H9 (cell line): ENCODE measurements around the gene LARP4B. TPM values are rescaled to one million over a fixed set of nuclear protein-coding genes. Genes with fewer than 3 reads are reported as not detected.

Experiments used
- DNase-seq: peaks from one replicate; pipeline ENCODE4 v3.0.0-alpha.2; 2017
- H2AFZ ChIP-seq: one replicate; pipeline ENCODE4 v1.6.1; 2013; ENCODE audit warnings: mild to moderate bottlenecking, low read length, control low read depth, moderate library complexity
- H2AK5ac ChIP-seq: 2 replicates; pipeline ENCODE4 v1.6.1; 2013; ENCODE audit warnings: low read length, control low read depth, mixed read lengths; ENCODE audit not compliant: insufficient read length
- H2BK120ac ChIP-seq: one replicate; pipeline ENCODE4 v1.6.1; 2013; ENCODE audit warnings: low read depth, mild to moderate bottlenecking, low read length, control low read depth, inconsistent platforms; ENCODE audit not compliant: poor library complexity, severe bottlenecking
- H2BK12ac ChIP-seq: 2 replicates; pipeline ENCODE4 v1.6.1; 2013; ENCODE audit warnings: low read length, control low read depth, mixed read lengths, low read depth; ENCODE audit not compliant: insufficient read length
- H2BK15ac ChIP-seq: 2 replicates; pipeline ENCODE4 v1.6.1; 2013; ENCODE audit warnings: low read depth, low read length, control low read depth
- H2BK20ac ChIP-seq: one replicate; pipeline ENCODE4 v1.6.1; 2013; ENCODE audit warnings: low read depth, mild to moderate bottlenecking, low read length, control low read depth, inconsistent platforms; ENCODE audit not compliant: poor library complexity, severe bottlenecking
- H2BK5ac ChIP-seq: 2 replicates; pipeline ENCODE4 v1.6.1; 2013; ENCODE audit warnings: low read length, control low read depth, mixed read lengths; ENCODE audit not compliant: insufficient read length
- H3K14ac ChIP-seq: 2 replicates; pipeline ENCODE4 v1.6.1; 2013; ENCODE audit warnings: low read length, control low read depth; ENCODE audit not compliant: insufficient read depth
- H3K18ac ChIP-seq: 2 replicates; pipeline ENCODE4 v1.6.1; 2013; ENCODE audit warnings: low read depth, mild to moderate bottlenecking, mixed read lengths, low read length, control low read depth; ENCODE audit not compliant: insufficient read length
- H3K23ac ChIP-seq: 2 replicates; pipeline ENCODE4 v1.6.1; 2013; ENCODE audit warnings: low read length, control low read depth, mixed read lengths, low read depth; ENCODE audit not compliant: insufficient read length
- H3K23me2 ChIP-seq: 2 replicates; pipeline ENCODE4 v1.6.1; 2013; ENCODE audit warnings: low read depth, mild to moderate bottlenecking, mixed read lengths, low read length, control low read depth; ENCODE audit not compliant: insufficient read length, poor library complexity, severe bottlenecking
- H3K27ac ChIP-seq: 2 replicates; pipeline ENCODE4 v1.5.1; 2013; ENCODE audit warnings: low read length, control low read depth, mixed read lengths, low read depth; ENCODE audit not compliant: insufficient read length
- H3K27me3 ChIP-seq: 2 replicates; pipeline ENCODE4 v1.6.1; 2013; ENCODE audit warnings: low read length, control low read depth, inconsistent platforms; ENCODE audit not compliant: insufficient read depth
- H3K4ac ChIP-seq: 2 replicates; pipeline ENCODE4 v1.6.1; 2013; ENCODE audit warnings: low read depth, mild to moderate bottlenecking, control low read depth, inconsistent platforms, low read length, moderate library complexity
- H3K4me1 ChIP-seq: 2 replicates; pipeline ENCODE4 v1.6.1; 2013; ENCODE audit warnings: low read length, control low read depth, inconsistent platforms; ENCODE audit not compliant: insufficient read depth
- H3K4me2 ChIP-seq: 2 replicates; pipeline ENCODE4 v1.6.1; 2013; ENCODE audit warnings: low read length, control low read depth, mixed read lengths; ENCODE audit not compliant: insufficient read length, insufficient read depth
- H3K56ac ChIP-seq: 2 replicates; pipeline ENCODE4 v1.6.1; 2013; ENCODE audit warnings: low read depth, mild to moderate bottlenecking, mixed read lengths, low read length, control low read depth; ENCODE audit not compliant: insufficient read length
- H3K79me1 ChIP-seq: 2 replicates; pipeline ENCODE4 v1.6.1; 2013; ENCODE audit warnings: low read depth, mild to moderate bottlenecking, moderate library complexity, low read length, control low read depth, inconsistent platforms; ENCODE audit not compliant: insufficient read depth, poor library complexity, severe bottlenecking
- H3K79me2 ChIP-seq: 2 replicates; pipeline ENCODE4 v1.6.1; 2013; ENCODE audit warnings: low read length, control low read depth, inconsistent platforms; ENCODE audit not compliant: insufficient read depth
- H3K9ac ChIP-seq: 2 replicates; pipeline ENCODE4 v1.6.1; 2013; ENCODE audit warnings: low read length, control low read depth, mixed read lengths; ENCODE audit not compliant: insufficient read length; ENCODE audit errors: extremely low read depth
- H3K9me3 ChIP-seq: one replicate; pipeline ENCODE4 v1.6.1; 2013; ENCODE audit warnings: low read depth, low read length, inconsistent platforms; ENCODE audit not compliant: control insufficient read depth
- H3T11ph ChIP-seq: one replicate; pipeline ENCODE4 v1.6.1; 2013; ENCODE audit warnings: mild to moderate bottlenecking, low read length, control low read depth, inconsistent platforms
- H4K20me1 ChIP-seq: one replicate; pipeline ENCODE4 v1.6.1; 2013; ENCODE audit not compliant: control insufficient read depth, insufficient read length, insufficient read depth
- H4K5ac ChIP-seq: 2 replicates; pipeline ENCODE4 v1.6.1; 2013; ENCODE audit warnings: low read depth, mild to moderate bottlenecking, mixed read lengths, low read length, control low read depth; ENCODE audit not compliant: insufficient read length
- H4K8ac ChIP-seq: replicated peaks from 2 replicates; pipeline ENCODE4 v1.6.1; 2013; ENCODE audit warnings: low read length, control low read depth, mixed read lengths, low read depth; ENCODE audit not compliant: insufficient read length
- H4K91ac ChIP-seq: 2 replicates; pipeline ENCODE4 v1.6.1; 2013; ENCODE audit warnings: low read depth, mild to moderate bottlenecking, moderate library complexity, mixed read lengths, low read length, control low read depth; ENCODE audit not compliant: insufficient read length
- H3K27ac Mint-ChIP-seq, 3 experiments: 2 replicates in 2 of 3; 3 replicates in 1 of 3; pipeline ENCODE4 v1.8.0; 2020 to 2021; ENCODE audit warnings: mixed read lengths in 3 of 3, mild to moderate bottlenecking in 1 of 3, moderate library complexity in 1 of 3
- H3K27me3 Mint-ChIP-seq: 2 replicates; pipeline ENCODE4 v1.8.0; 2021; ENCODE audit warnings: low read depth, mild to moderate bottlenecking, moderate library complexity, mixed read lengths
- H3K36me3 Mint-ChIP-seq, 3 experiments: 2 replicates in 2 of 3; 3 replicates in 1 of 3; pipeline ENCODE4 v1.8.0; 2020 to 2021; ENCODE audit warnings: low read depth in 3 of 3, mixed read lengths in 3 of 3; ENCODE audit not compliant: insufficient read depth in 1 of 3
- H3K4me1 Mint-ChIP-seq, 2 experiments: 2 replicates each; pipeline ENCODE4 v1.8.0; 2020; ENCODE audit warnings: mixed read lengths in 2 of 2
- H3K4me3 Mint-ChIP-seq, 2 experiments: 2 replicates in 1 of 2; 3 replicates in 1 of 2; pipeline ENCODE4 v1.8.0; 2020 to 2021; ENCODE audit warnings: mild to moderate bottlenecking in 2 of 2, mixed read lengths in 2 of 2, moderate library complexity in 1 of 2
- H3K9me3 Mint-ChIP-seq, 2 experiments: 2 replicates in 1 of 2; 3 replicates in 1 of 2; pipeline ENCODE4 v1.8.0; 2020; ENCODE audit warnings: mild to moderate bottlenecking in 2 of 2, mixed read lengths in 2 of 2, moderate library complexity in 1 of 2
- WGBS: extraction: QIAGEN DNeasy Blood & Tissue Kit; methylation state at CpG from one replicate; pipeline ENCODE4 v1.1.7; 2013; ENCODE audit warnings: missing lambda C conversion rate, low lambda C conversion rate, mixed read lengths; ENCODE audit not compliant: insufficient read length; ENCODE audit errors: extremely low coverage; 5-methylcytosine and 5-hydroxymethylcytosine counted together
- total RNA-seq: library from RNA; stranded (reverse); gene quantifications from 2 replicates; pipeline ENCODE4 v1.2.1, GENCODE V29; 2021
- TF ChIP-seq, protein P1 (sequence below): fragments of 200-600 bp; sonication (generic); conservative IDR thresholded peaks from 3 replicates; pipeline ENCODE4 v1.8.0; 2021; ENCODE audit warnings: antibody characterized with exemption, mild to moderate bottlenecking

LARP4B gene
- total RNA-seq, 1 experiment from 2014 or later: 88.9 TPM

- H3K4me2 ChIP-seq: no peak overlapping the region
- no peak overlapping the region for H4K91ac ChIP-seq
- H3K27me3 ChIP-seq: no peaks in the 10 kb centered on the region
- no peaks in the 10 kb centered on the region for H3K79me2 ChIP-seq
- H3K4me3 Mint-ChIP-seq: no peak overlapping the region
- no peak overlapping the region for H2BK120ac ChIP-seq
- no peaks in the 10 kb centered on the region for H3K23me2 ChIP-seq
- H3K27ac ChIP-seq: no peak overlapping the region
- TF ChIP-seq, protein P1, sequence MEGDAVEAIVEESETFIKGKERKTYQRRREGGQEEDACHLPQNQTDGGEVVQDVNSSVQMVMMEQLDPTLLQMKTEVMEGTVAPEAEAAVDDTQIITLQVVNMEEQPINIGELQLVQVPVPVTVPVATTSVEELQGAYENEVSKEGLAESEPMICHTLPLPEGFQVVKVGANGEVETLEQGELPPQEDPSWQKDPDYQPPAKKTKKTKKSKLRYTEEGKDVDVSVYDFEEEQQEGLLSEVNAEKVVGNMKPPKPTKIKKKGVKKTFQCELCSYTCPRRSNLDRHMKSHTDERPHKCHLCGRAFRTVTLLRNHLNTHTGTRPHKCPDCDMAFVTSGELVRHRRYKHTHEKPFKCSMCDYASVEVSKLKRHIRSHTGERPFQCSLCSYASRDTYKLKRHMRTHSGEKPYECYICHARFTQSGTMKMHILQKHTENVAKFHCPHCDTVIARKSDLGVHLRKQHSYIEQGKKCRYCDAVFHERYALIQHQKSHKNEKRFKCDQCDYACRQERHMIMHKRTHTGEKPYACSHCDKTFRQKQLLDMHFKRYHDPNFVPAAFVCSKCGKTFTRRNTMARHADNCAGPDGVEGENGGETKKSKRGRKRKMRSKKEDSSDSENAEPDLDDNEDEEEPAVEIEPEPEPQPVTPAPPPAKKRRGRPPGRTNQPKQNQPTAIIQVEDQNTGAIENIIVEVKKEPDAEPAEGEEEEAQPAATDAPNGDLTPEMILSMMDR: no peak
- H2BK12ac ChIP-seq: no peak overlapping the region
- H3K4me1 ChIP-seq: no peaks in the 10 kb centered on the region
- H3K18ac ChIP-seq: no peak overlapping the region
- no peak for DNase-seq
- no peak overlapping the region for H3T11ph ChIP-seq
- H2AK5ac ChIP-seq: no peak overlapping the region
- H3K9ac ChIP-seq: no peak overlapping the region
- no peak overlapping the region for H4K5ac ChIP-seq
- peaks cover 11 to 15% of the 10 kb centered on the region in 2 experiments for H3K4me1 Mint-ChIP-seq
- H3K56ac ChIP-seq: no peak overlapping the region
- H2BK20ac ChIP-seq: no peak overlapping the region
- H4K20me1 ChIP-seq: no peaks in the 10 kb centered on the region
- WGBS: no CpG with 5 or more reads among the region's 20 CpGs
- no peak overlapping the region for H2BK5ac ChIP-seq
- no peak overlapping the region for H3K23ac ChIP-seq
- H3K9me3 ChIP-seq: no peaks in the 10 kb centered on the region
- peaks cover 2% of the 10 kb centered on the region for H3K27me3 Mint-ChIP-seq
- H3K4ac ChIP-seq: no peak overlapping the region
- no peak overlapping the region for H4K8ac ChIP-seq
- H3K36me3 Mint-ChIP-seq: peaks cover 0 to 2% (median 2%) of the 10 kb centered on the region in 3 experiments; a peak in 3 of 7 replicates
- peak overlapping the region in 1 of 3 experiments; percentile 24; a peak in 2 of 7 replicates for H3K27ac Mint-ChIP-seq
- H2BK15ac ChIP-seq: no peak overlapping the region
- H3K9me3 Mint-ChIP-seq: peaks cover 3 to 6% of the 10 kb centered on the region in 2 experiments; a peak in 4 of 5 replicates
- H2AFZ ChIP-seq: no peak overlapping the region
- H3K14ac ChIP-seq: no peak overlapping the region
- no peaks in the 10 kb centered on the region for H3K79me1 ChIP-seq
These were observed 35.1 kb upstream of the LARP4B start for GRCh38 chr10:966466-967235.
